HG02759 (cell line): ENCODE measurements around the gene OR1D5.
"Not testable (repeated sequence)": the region's sequence is repeated elsewhere in the genome, so short reads cannot be mapped to it uniquely, and the experiment has no call there.

Experiments used
- ATAC-seq: cut with Tn5 transposase; IDR thresholded peaks from one replicate; pipeline ENCODE4 v1.9.1; 2021; ENCODE audit warnings: mild to moderate bottlenecking, moderate library complexity; ENCODE audit not compliant: unreplicated experiment

The OR1D5 gene

GRCh38 chr17:3063507-3063906, at the start of gene OR1D5:
TSS of gene OR1D5 (minus strand) at chr17:3063607. CDS start at chr17:3063607, 0 bp downstream.
- not testable (repeated sequence) for ATAC-seq

DNA sequence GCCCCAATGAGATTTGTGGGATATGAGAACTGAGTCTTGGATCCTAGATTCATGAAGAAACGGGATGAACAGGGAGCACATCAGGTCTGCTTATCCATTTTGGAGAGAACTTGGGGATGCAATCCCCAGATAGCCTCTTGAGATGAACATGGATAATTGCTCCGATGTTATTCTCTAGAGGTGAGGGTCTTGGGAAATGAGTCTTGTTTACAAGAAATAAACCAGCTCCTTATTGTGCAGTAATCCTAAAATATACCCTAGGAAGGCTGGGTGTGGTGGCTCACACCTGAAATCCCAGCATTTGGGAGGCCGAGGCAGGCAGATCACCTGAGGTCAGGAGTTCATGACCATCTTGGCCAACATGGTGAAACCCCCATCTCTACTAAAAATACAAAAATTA, 40.9 kb upstream of the OR1D5 start, which contains the start of gene OR1D2:
Gene OR1D2 (minus strand): TSS at position 101 of the 400 bp plus-strand sequence. CDS start 11,426 bp downstream, outside the sequence.
- no peak for ATAC-seq

DNA sequence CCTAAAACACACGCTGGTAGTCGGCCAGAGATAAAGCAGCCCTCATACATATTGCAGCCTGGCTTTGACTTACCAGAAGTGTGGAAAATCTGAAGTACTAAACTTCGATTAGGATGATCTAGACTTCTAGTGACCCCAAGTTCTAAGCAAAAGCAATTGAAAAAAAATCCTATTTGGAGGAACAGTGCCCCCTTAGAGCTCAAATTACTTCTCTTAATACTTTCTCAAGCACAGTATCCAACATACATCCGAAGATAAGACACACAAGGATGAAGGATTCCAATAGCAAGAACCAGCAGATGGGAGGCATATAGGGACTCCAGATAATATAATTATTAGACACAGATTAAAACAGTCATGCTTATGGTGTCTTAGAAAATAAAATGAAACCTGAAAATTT, 10.4 kb upstream of the OR1D5 start:
- ATAC-seq, result not testable (repeated sequence)

DNA sequence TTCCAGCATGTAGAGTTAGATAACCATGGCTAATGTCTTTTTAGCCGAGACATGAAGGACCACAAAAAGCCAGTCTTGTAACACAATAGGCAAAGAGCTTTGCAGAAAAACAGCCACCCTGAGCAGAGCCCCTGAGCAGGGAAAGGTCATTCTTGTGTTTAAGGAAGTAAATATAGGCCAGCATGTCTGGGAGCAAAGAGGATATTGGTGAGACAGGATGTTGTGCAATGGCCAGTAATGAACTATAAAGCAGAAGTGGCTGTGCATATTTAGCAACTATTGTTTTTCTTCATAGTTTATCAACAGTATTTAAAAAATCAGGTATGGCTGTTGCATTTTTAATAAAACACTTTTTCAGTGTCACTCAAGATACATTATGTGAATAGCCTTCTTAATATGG, 1.8 kb upstream of the OR1D5 start:
- ATAC-seq, result not testable (repeated sequence)

DNA sequence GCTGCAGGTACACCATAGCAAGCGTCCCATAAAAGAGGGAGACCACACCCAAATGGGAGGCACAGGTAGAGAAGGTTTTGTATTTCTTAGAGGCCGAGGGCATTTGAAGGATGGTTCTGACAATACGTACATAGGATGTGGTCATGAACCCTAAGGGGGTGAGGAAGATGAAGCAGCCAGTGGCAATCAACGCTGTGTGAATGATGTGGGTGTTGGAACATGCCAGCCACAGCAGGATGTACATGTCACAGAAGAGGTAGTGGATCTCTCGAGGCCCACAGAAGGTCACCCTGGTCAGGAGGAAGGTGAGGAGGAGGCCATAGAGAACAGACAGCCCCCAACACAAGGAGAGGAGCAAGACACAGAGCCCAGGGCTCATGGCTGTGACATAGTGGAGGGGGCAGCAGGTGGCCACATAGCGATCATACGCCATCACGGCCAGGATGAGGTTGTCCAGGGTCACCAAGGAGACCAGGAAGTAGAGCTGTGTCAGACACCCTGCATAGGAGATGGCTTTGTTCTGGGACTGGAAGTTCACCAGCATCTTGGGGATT, 506 bp downstream of the OR1D5 start:
- ATAC-seq, result not testable (repeated sequence)

DNA sequence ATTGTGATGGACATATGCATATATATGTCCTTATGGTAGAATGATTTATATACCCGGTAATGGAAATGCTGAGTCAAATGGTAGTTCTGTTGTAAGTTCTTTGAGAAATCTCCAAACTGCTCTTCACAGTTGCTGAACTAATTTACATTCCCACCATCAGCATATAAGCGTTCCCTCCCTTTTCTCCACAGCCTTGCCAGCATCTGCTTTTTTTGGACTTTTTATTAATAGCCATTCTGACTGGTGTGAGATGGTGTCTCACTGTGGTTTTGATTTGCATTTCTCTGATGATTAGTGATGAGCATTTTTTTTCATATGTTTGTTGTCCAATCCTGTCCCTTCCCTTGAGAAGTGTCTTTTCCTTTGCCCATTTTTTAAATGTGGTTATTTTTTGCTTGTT, 8.5 kb downstream of the OR1D5 start:
- not testable (repeated sequence) for ATAC-seq

GRCh38 chr17:3049705-3050295, 13.6 kb downstream of the OR1D5 start:
- ATAC-seq, result no peak

- ATAC-seq, result peak; percentile 93
These were observed 14.5 kb downstream of the OR1D5 start for GRCh38 chr17:3048727-3049471.

- ATAC-seq, result no peak
These were observed 16.7 kb downstream of the OR1D5 start for GRCh38 chr17:3046753-3047152.

DNA sequence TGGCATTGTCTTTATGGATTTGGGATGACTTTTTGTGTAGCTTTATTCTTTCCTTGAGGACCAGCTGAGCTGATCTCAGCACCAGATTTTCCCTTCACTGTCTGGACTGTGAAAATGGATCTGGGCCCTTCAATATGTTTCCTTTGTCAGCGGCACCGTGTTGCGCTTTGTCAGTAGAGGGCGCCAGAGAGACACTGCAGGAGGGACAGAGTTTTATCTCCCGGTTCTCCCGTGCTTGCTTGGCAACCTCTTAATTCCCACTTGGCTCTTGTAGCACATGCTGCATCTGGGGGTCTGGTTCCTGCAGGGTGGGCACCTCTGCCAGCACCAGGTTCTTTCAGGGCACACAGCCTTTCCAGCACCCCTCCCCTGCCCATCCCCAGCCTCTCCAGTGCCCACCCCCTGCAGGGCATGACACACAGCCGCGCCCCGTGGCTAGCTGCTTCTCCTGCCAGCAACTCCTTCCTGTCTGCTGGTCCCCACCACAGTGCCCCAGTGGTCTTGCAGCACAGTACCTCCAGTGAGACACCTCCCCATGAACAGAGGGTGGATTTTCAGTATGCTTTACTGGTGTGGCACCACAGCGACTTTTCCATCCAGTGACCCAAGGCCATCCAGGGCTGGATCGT, 19.6 kb downstream of the OR1D5 start:
- no peak for ATAC-seq

GRCh38 chr17:3040882-3041281, 22.5 kb downstream of the OR1D5 start:
- ATAC-seq, result no peak

GRCh38 chr17:3039736-3040135, 23.7 kb downstream of the OR1D5 start:
- no peak for ATAC-seq

DNA sequence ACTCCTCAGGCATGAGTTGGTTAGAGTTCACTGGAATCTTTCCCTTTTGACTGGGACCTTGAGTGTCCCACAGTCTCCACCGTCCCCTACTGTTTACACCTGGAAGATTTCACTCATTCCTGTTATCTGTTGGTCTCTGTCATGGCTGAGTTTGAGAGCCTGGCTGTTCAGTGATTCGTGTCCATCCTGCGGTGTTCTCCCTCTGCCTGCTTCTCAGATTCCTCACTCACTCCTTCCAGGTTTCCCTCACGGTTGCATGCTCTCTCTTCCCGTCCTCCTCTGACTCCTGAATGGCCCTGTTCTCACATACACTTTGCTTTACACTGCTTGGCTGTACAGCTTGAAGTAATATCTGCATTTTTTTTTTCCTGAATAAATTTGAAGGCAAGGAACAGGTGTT, 24.5 kb downstream of the OR1D5 start:
- no peak for ATAC-seq

DNA sequence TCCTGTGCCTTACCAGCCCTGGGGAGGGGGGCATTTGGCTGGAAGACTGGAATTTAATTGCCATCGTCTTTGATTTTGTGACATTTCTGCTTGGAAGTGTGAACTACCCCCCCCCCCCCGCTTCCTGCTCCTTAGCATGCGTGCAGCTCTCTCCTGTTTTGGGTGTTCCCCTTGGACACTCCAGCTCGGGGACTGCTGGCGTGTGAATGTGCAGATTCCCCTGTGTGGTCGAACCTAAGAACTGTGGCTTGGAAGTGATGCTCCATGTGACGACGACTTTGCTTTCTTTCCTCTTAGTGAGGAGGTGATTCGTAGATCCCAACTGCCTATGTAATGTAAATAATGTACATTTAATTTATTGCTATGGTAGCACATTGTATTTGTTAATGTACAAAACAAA, 26.1 kb downstream of the OR1D5 start:
- ATAC-seq, result no peak

GRCh38 chr17:3036800-3037199, 26.6 kb downstream of the OR1D5 start:
- ATAC-seq, result no peak

GRCh38 chr17:3035968-3036280, 27.5 kb downstream of the OR1D5 start:
- ATAC-seq, result no peak

DNA sequence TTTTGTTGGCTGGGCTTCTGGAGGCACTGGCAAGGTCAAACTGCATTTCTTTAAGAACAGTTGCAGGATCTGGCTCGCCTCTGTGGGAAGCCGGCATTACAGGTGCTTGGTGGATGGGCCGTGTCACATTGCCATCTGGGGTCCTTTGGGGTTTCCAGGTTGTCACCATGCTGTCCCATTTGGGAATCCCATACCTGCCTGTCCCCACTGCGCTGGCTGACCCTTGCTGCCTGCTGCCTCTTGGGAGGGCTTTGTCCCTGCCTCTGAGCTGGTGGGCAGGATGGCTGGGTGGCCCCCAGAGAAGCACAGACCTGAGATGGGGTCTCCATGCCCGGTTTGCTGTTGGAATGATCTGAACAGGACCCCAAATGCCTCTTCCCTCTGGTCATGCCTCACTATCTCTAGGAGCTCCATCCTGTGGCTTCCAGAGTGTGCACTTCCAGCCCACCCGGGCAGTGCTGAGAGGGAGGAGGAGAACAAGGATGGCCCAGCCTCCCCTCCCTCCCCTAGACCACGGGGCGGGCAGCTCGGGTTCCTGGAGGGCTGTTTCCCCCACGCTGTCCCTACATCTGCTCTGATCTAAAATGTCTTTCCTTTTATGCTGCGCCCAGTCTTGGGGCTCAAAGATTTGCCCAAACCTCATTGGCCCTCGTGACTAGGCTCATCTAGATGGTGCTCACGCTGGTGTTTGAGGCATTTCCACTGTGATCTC, 28.0 kb downstream of the OR1D5 start:
- no peak for ATAC-seq

DNA sequence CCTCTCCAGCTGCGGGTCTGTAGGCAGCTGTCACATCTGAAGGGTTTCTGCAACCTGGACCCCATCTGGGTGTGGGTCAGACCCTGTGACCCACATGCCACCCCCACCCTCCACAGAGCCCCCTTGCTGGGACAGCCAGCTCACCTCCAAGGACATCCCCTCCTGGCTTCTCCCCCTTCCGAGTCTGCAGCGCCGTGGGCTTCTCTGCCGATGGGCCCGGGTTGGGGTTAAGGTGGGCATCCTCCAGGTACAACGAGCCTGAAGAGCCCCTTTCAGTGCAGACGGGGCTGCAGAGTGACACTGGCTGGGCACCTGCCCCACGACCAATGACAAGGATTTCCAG, 28.9 kb downstream of the OR1D5 start:
- ATAC-seq, result no peak

DNA sequence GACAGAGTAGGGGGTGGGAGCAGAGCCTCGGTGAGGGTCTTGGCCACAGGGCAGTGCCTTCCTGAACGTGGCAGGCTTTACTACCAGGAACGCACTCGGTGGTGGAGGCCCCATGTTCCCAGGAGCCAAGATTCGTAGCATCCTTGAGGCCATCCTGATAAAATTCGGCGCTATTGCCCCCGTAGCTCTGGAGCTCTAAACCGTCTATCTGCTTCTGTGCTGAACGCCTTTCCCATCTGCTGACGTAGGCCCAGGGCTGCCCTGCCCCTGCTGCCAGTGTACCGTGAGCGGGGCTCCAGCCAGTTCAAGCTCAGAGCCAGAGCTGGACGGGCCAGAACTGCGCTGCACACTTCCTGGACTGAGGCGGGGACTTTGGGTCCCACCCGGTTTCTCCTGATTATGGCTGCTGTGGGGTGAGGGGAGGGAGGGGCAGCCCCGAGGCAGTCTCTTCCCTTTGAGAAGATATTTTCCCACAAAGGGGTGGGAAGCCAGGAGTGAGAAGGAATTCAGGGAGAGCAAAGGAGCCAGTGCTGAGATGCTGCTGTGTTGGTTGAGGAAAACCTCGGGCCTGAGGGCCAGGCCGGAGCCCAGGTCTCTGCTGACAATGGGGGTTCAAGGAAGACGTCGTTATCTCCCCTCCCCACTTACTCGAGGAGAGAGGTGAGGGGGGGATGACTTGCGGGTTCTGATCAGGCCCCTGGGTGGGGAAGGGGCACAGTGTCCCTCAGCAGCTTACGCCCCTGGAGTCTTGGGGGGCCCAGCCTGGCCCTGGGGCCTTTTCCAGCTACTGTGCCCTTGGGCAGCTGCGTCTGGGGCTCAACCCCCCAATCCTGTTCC, 29.4 kb downstream of the OR1D5 start:
- no peak for ATAC-seq

DNA sequence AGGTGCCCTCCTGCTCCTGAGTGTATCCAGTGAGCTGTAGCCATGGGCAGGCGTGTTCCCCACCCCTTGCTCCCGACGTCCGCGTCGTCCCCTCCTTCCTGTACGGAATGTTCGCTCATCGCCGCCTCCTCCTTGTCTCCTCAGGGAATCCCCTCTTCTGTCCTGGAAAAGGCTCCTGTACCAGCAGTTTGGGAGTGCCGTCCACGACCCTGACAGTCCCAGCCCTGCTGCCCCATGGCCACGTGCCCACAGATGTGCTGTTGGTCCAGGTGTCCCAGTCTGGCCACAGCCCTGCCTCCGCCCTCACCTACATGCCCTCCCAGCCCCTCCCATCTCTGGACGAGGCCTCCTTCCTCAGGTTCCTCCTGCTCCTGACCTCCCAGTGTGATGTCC, 30.2 kb downstream of the OR1D5 start:
- ATAC-seq, result no peak
